ENCODE measurements around the gene GRB10.

- TF ChIP-seq ARNTL (CRISPR knock-in tag; IDR thresholded peaks at IDR 0.05; ENCODE audit: borderline replicate concordance, low read depth) = no peak
- no peak for TF ChIP-seq PATZ1 (CRISPR knock-in tag; IDR thresholded peaks at IDR 0.05; ENCODE audit: borderline replicate concordance)
- TF ChIP-seq BACH2 (CRISPR knock-in tag; IDR thresholded peaks at IDR 0.05; ENCODE audit: borderline replicate concordance) = no peak
- TF ChIP-seq ZFP30 (CRISPR knock-in tag; IDR thresholded peaks at IDR 0.05) = no peak
- no peak for TF ChIP-seq CREB5 (CRISPR knock-in tag; IDR thresholded peaks at IDR 0.05; ENCODE audit: low read depth)
- no peak for TF ChIP-seq PPARA (CRISPR knock-in tag; IDR thresholded peaks at IDR 0.05; ENCODE audit: borderline replicate concordance)
- TF ChIP-seq ZNF565 (CRISPR knock-in tag; conservative IDR thresholded peaks at IDR 0.05; ENCODE audit: low read depth) = no peak
These were observed 104.1 kb downstream of the GRB10 start for GRCh38 chr7:50678586-50678985.
